GM23248 (cell line): Measurements from ENCODE around the gene ADNP.

Experiments
- EZH2 ChIP-seq: fragments of 200-600 bp; sonication (generic); IDR thresholded peaks from 2 replicates; pipeline ENCODE4 v1.6.1; 2018; ENCODE audit warnings: antibody characterized with exemption, mild to moderate bottlenecking; ENCODE audit not compliant: insufficient read depth, poor library complexity, severe bottlenecking
- EZH2phosphoT487 ChIP-seq: fragments of 200-600 bp; sonication (generic); IDR thresholded peaks from 2 replicates; pipeline ENCODE4 v1.6.1; 2018; ENCODE audit warnings: antibody characterized with exemption, moderate library complexity, mild to moderate bottlenecking, low read depth; ENCODE audit not compliant: insufficient read depth

GRCh38 chr20:50958615-50959542 is 27.6 kb upstream of the ADNP start, which contains the start of gene MOCS3:
- TF ChIP-seq EZH2phosphoT487 (no peak), EZH2 (no peak)
